HepG2 (cell line): Measurements from ENCODE around the gene EHD4.

Experiments used
- ATF3 ChIP-seq: sonication (generic); formaldehyde crosslinking; IDR thresholded peaks from 2 replicates; pipeline ENCODE4 v1.4.0; 2020; ENCODE audit warnings: missing genetic modification reagents
- CTCF ChIP-seq: sonication (generic); formaldehyde crosslinking; IDR thresholded peaks from 2 replicates; pipeline ENCODE4 v1.5.0; 2020; ENCODE audit warnings: mild to moderate bottlenecking, missing genetic modification reagents, moderate library complexity
- E2F1 ChIP-seq: sonication (generic); formaldehyde crosslinking; IDR thresholded peaks from 2 replicates; pipeline ENCODE4 v1.5.0; 2020; ENCODE audit warnings: missing genetic modification reagents
- MAFF ChIP-seq: IDR thresholded peaks from 2 replicates; pipeline ENCODE4 v1.6.1; 2011; ENCODE audit warnings: low read depth, low read length, improper control_type of control experiment
- PBX2 ChIP-seq: IDR thresholded peaks from 2 replicates; pipeline ENCODE4 v1.6.1; 2016; ENCODE audit warnings: control low read depth
- PBX3 ChIP-seq: sonication (generic); formaldehyde crosslinking; IDR thresholded peaks from 2 replicates; pipeline ENCODE4 v1.8.1; 2023; ENCODE audit warnings: missing genetic modification reagents, inconsistent platforms, borderline replicate concordance
- RAD21 ChIP-seq: fragments of 450-650 bp; formaldehyde crosslinking; IDR thresholded peaks from 2 replicates; pipeline ENCODE4 v1.5.0; 2020; ENCODE audit warnings: mild to moderate bottlenecking
- SRF ChIP-seq: IDR thresholded peaks from 2 replicates; pipeline ENCODE4 v1.6.1; 2011; ENCODE audit warnings: mild to moderate bottlenecking, low read depth, low read length, moderate library complexity
- ZNF513 ChIP-seq: sonication (generic); formaldehyde crosslinking; conservative IDR thresholded peaks from 2 replicates; pipeline ENCODE4 v1.5.0; 2020; ENCODE audit warnings: missing genetic modification reagents

- TF ChIP-seq CTCF (CRISPR knock-in tag) = no peak
- TF ChIP-seq E2F1 = no peak
- TF ChIP-seq PBX2 (CRISPR knock-in tag) = no peak
- TF ChIP-seq ZNF513 (CRISPR knock-in tag) = no peak
- TF ChIP-seq RAD21 (CRISPR knock-in tag) = no peak
- TF ChIP-seq PBX3 = no peak
- no peak for TF ChIP-seq SRF
- no peak for TF ChIP-seq ATF3 (CRISPR knock-in tag)
- no peak for TF ChIP-seq MAFF
These were observed 115.6 kb downstream of the EHD4 start for GRCh38 chr15:41856716-41857115.
